GM12878 (cell line): ENCODE measurements around the gene PLEKHM3. TPM values are rescaled to one million over a fixed set of nuclear protein-coding genes. Genes with fewer than 3 reads are reported as not detected.

Source experiments
- ATAC-seq: fragments of 200-7000 bp; cut with Tn5 transposase; 3 replicates; pipeline ENCODE4 v1.9.1; 2020; ENCODE audit warnings: mild to moderate bottlenecking, moderate library complexity
- BruUV-seq: library from RNA; stranded (reverse); fragments of 400-500 nt; replicated peaks from 2 replicates; lab custom pipeline; 2021; lab: Mats Ljungman, UMichigan
- CTCF ChIA-PET: fragments of 300-600 bp; sonication (Branson Sonifier 250); formaldehyde crosslinking; extraction: SDS; loops from one replicate; lab custom pipeline; 2021; ENCODE audit warnings: inconsistent platforms; lab: Yijun Ruan, JAX
- POLR2A ChIA-PET: fragments of 350-600 bp; formaldehyde crosslinking; extraction: SDS; loops from one replicate; lab custom pipeline; 2021; ENCODE audit warnings: inconsistent platforms; lab: Charles Lee
- RAD21 ChIA-PET: fragments of 300-600 bp; sonication (Branson Sonifier 250); formaldehyde crosslinking; loops from one replicate; lab custom pipeline; 2023; ENCODE audit warnings: antibody characterized with exemption; ENCODE audit not compliant: unreplicated experiment; lab: Charles Lee
- SMC1A ChIA-PET: fragments of 300-600 bp; sonication (Branson Sonifier 250); formaldehyde crosslinking; loops from one replicate; lab custom pipeline; 2023; ENCODE audit not compliant: unreplicated experiment, uncharacterized antibody; lab: Charles Lee
- DNase-seq: peaks from one replicate; pipeline ENCODE4 v3.0.0-alpha.2; 2011; ENCODE audit warnings: low read depth, low spot score
- FAIRE-seq: peaks from 3 replicates; lab custom pipeline; 2011; peaks lifted over from hg19 to GRCh38; lab: Jason Lieb, UNC
- H2AFZ ChIP-seq: 2 replicates; pipeline ENCODE4 v1.6.0; 2011; ENCODE audit warnings: low read depth, low read length, control low read depth; ENCODE audit not compliant: control insufficient read depth
- H3K27ac ChIP-seq: 2 replicates; pipeline ENCODE4 v1.5.1; 2011; ENCODE audit warnings: control low read depth; ENCODE audit not compliant: control insufficient read depth, insufficient read depth
- H3K27me3 ChIP-seq, 2 experiments: replicated peaks in 1 of 2; 2 replicates each; pipeline versions ENCODE4 v1.6.0 to v1.6.1; 2011; ENCODE audit warnings: low read length in 1 of 2; ENCODE audit not compliant: control insufficient read depth in 2 of 2, insufficient read depth in 2 of 2
- H3K36me3 ChIP-seq, 2 experiments: 2 replicates each; pipeline ENCODE4 v1.5.1; 2011; ENCODE audit warnings: low read length in 1 of 2; ENCODE audit not compliant: control insufficient read depth in 2 of 2, insufficient read depth in 2 of 2
- H3K4me1 ChIP-seq: 2 replicates; pipeline ENCODE4 v1.6.1; 2011; ENCODE audit warnings: mild to moderate bottlenecking, low read length, moderate library complexity, mixed read lengths; ENCODE audit not compliant: control insufficient read depth, insufficient read depth
- H3K4me2 ChIP-seq: 2 replicates; pipeline ENCODE4 v1.6.0; 2011; ENCODE audit warnings: control low read depth; ENCODE audit not compliant: control insufficient read depth, insufficient read depth
- H3K4me3 ChIP-seq: fragments of 200-600 bp; sonication (generic); 2 replicates; pipeline ENCODE4 v1.5.1; 2016
- H3K79me2 ChIP-seq: 2 replicates; pipeline ENCODE4 v1.6.0; 2011; ENCODE audit warnings: low read length; ENCODE audit not compliant: control insufficient read depth, insufficient read depth
- H3K9ac ChIP-seq: 2 replicates; pipeline ENCODE4 v1.8.0; 2011; ENCODE audit warnings: low read length, control low read depth, mixed read lengths; ENCODE audit not compliant: control insufficient read depth, insufficient read depth
- H3K9me3 ChIP-seq: replicated peaks from 3 replicates; pipeline ENCODE4 v1.5.1; 2011; ENCODE audit warnings: mild to moderate bottlenecking, low read length; ENCODE audit not compliant: control insufficient read depth, insufficient read depth
- H4K20me1 ChIP-seq: 2 replicates; pipeline ENCODE4 v1.6.0; 2011; ENCODE audit not compliant: control insufficient read depth, insufficient read depth
- BRCA1 ChIP-seq: IDR thresholded peaks from 2 replicates; pipeline ENCODE4 v1.6.1; 2011; ENCODE audit warnings: low read depth, low read length, improper control_type of control experiment
- CHD2 ChIP-seq: IDR thresholded peaks from 2 replicates; pipeline ENCODE4 v1.6.1; 2011; ENCODE audit warnings: low read depth, low read length, improper control_type of control experiment, borderline replicate concordance
- CUX1 ChIP-seq: IDR thresholded peaks from 2 replicates; pipeline ENCODE4 v1.6.1; 2012; ENCODE audit warnings: improper control_type of control experiment, low read depth, low read length; ENCODE audit not compliant: insufficient replicate concordance
- E2F4 ChIP-seq: IDR thresholded peaks from 2 replicates; pipeline ENCODE4 v1.6.1; 2012; ENCODE audit warnings: low read depth, low read length, improper control_type of control experiment
- IKZF2 ChIP-seq, 2 experiments: fragments of 450-650 bp; IDR thresholded peaks; 2 replicates each; pipeline ENCODE4 v1.6.1; 2017; ENCODE audit warnings: mild to moderate bottlenecking in 2 of 2, moderate library complexity in 2 of 2
- KLF5 ChIP-seq: fragments of 450-650 bp; IDR thresholded peaks from 2 replicates; pipeline ENCODE4 v1.6.1; 2014; ENCODE audit warnings: mild to moderate bottlenecking; ENCODE audit not compliant: partially characterized antibody
- NFXL1 ChIP-seq: fragments of 450-650 bp; IDR thresholded peaks from 2 replicates; pipeline ENCODE4 v1.6.1; 2017; ENCODE audit warnings: antibody characterized with exemption, mild to moderate bottlenecking, borderline replicate concordance
- NFYA ChIP-seq: IDR thresholded peaks from 2 replicates; pipeline ENCODE4 v1.6.1; 2011; ENCODE audit warnings: low read depth, mild to moderate bottlenecking, low read length, improper control_type of control experiment, borderline replicate concordance
- RBBP5 ChIP-seq: fragments of 200-600 bp; sonication (generic); conservative IDR thresholded peaks from 2 replicates; pipeline ENCODE4 v1.6.1; 2016
- SIN3A ChIP-seq: IDR thresholded peaks from 2 replicates; pipeline ENCODE4 v1.6.1; 2012; ENCODE audit warnings: low read depth, low read length, improper control_type of control experiment
- ZNF217 ChIP-seq: fragments of 450-650 bp; IDR thresholded peaks from 2 replicates; pipeline ENCODE4 v1.6.1; 2017; ENCODE audit warnings: antibody characterized with exemption, mild to moderate bottlenecking
- ZNF384 ChIP-seq: IDR thresholded peaks from 2 replicates; pipeline ENCODE4 v1.6.1; 2012; ENCODE audit warnings: low read depth, mild to moderate bottlenecking, low read length, improper control_type of control experiment, borderline replicate concordance
- WGBS: methylation state at CpG from one replicate; pipeline ENCODE4 v1.1.6; 2016; ENCODE audit warnings: low lambda C conversion rate; ENCODE audit not compliant: insufficient replicate concordance, insufficient coverage; ENCODE audit errors: missing lambda C conversion rate; 5-methylcytosine and 5-hydroxymethylcytosine counted together
- in situ Hi-C: fragments of 300-500 bp; cut with MboI; formaldehyde crosslinking; loops from 9 replicates; pipeline ENCODE4 v1.14.3; 2018; ENCODE audit warnings: mixed read lengths
- intact Hi-C: fragments of 100-400 bp; cut with micrococcal nuclease; formaldehyde crosslinking; loops from one replicate; pipeline ENCODE4 v1.14.2; 2022; ENCODE audit not compliant: unreplicated experiment
- polyA plus RNA-seq, 11 experiments: library from polyadenylated mRNA; depleted of rRNA in 4 of 11; unstranded in 6 of 11; stranded (reverse) in 5 of 11; fragments of >200 nt; fragmentation: Nextera tagmentation in 4 of 11; fragmentation: Illumina TruSeq in 1 of 11; extraction: Ambion mirVana in 4 of 11; extraction: Trizol in 1 of 11; gene quantifications; 1 replicate in 1 of 11; 2 replicates in 10 of 11; pipeline versions ENCODE4 v1.2.1 to v1.2.3, GENCODE V29; 2011 to 2016; ENCODE audit warnings: inconsistent platforms in 2 of 11, missing spikeins in 2 of 11, low read depth in 1 of 11
- total RNA-seq, 4 experiments: library from RNA; depleted of rRNA in 3 of 4; stranded (reverse); fragments of >200 nt in 3 of 4; fragmentation: Illumina TruSeq in 1 of 4; extraction: Trizol in 1 of 4; gene quantifications; 2 replicates each; pipeline versions ENCODE4 v1.2.1 to v1.2.3, GENCODE V29; 2013 to 2021

PLEKHM3 gene
- total and polyA plus RNA-seq, 10 of the 15 experiments (the other 5 are each of a cell fraction or from before 2014, with no cell fraction given): 1.4 to 5.6 (median 3.0) TPM

GRCh38 chr2:207990784-207991183, 34.5 kb downstream of the PLEKHM3 start (continued):
- TF ChIP-seq SIN3A: no peak
- TF ChIP-seq, all 136 proteins: peak for 0

- BruUV-seq: no TSS peak
- TF ChIP-seq ZNF384: no peak
- no peak for TF ChIP-seq NFYA
- no peak for TF ChIP-seq NFXL1
- TF ChIP-seq KLF5: no peak
- TF ChIP-seq CUX1: no peak
- no peak for TF ChIP-seq SIN3A
- TF ChIP-seq BRCA1: no peak
- TF ChIP-seq IKZF2 (IDR thresholded peaks at IDR 0.05): no peak
- no peak for TF ChIP-seq RBBP5
- TF ChIP-seq ZNF217: no peak
- TF ChIP-seq CHD2: no peak
- no peak for TF ChIP-seq E2F4
- peaks cover 18% of the 10 kb centered on the region for H3K4me1 ChIP-seq
These were observed 36.4 kb downstream of the PLEKHM3 start for GRCh38 chr2:207988975-207989374.

More at GRCh38 chr2:207988975-207989374, 36.4 kb downstream of the PLEKHM3 start:
- H3K36me3 ChIP-seq: no peaks in the 10 kb centered on the region
- ATAC-seq (no peak), DNase-seq (no peak), FAIRE-seq (no peak)
- no peak overlapping the region for H3K4me3 ChIP-seq
- ChIA-PET CTCF (no interaction called here), RAD21 (no interaction called here), SMC1A (interaction anchor here (1.6 kb wide), 1 partner anchor 12 kb away, joined by 5 read pairs; no protein-coding TSS in a partner anchor), POLR2A (no interaction called here)
- no peaks in the 10 kb centered on the region for H4K20me1 ChIP-seq
- H3K9ac ChIP-seq: no peak overlapping the region
- no peaks in the 10 kb centered on the region for H3K9me3 ChIP-seq
- H3K4me2 ChIP-seq: no peak overlapping the region
- no peak overlapping the region for H2AFZ ChIP-seq
- in situ Hi-C loops: no loop called here
- no peaks in the 10 kb centered on the region for H3K27me3 ChIP-seq
- 84% methylated on average over 3 of the region's 3 CpGs for WGBS
- no peaks in the 10 kb centered on the region for H3K79me2 ChIP-seq
- intact Hi-C loops: no loop called here
- no peak overlapping the region for H3K27ac ChIP-seq
